ENCODE data around the gene SNAP25. TPM values are rescaled to one million over a fixed set of nuclear protein-coding genes. Genes with fewer than 3 reads are reported as not detected.

SNAP25 gene
- total RNA-seq, 2 donors from 2014 or later = 2.1 to 10.0 TPM

DNA sequence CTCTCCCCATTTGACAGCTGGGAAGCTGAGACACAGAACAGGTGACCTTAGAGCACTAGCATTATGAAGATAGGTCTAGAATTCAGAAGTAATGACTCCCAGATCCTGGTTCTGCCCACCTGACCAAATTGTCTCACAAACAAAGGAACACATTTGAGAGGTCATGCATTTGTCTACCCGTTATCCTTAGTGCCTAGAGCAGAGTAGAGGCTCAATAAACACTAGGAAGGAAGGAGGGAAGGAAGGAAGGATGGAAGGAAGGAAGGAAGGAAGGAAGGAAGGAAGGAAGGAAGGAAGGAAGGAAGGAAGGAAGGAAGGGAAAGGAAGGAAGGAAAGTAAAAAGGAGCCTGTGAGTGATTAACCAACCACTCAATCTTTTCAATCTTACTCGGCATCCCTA, 63.3 kb downstream of the SNAP25 start:
- intact Hi-C loops (cut with DNase I) = no loop called here

DNA sequence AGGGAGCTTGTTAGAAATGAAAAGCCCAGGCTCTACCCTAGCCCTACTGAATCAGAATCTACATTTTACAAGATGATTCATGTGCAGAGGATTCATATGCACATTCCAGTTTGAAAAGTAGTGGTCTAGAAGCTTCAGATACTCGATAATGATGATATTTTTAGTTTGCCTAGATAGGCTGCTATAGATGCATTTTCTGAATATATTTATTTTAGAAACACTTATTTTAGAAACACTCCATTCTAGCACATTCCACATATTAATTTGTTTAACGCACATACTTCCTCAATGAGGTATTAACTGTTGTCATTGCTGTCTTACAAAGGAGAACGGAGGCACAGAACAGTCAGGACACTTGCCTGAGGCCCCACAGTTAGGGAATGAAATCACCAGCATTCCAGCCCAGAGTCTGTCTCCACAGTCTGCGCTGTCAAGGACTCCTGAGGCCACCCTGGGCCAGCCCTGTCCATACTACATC, 64.4 kb downstream of the SNAP25 start:
- Histone ChIP-seq H3K27me3 (replicated peaks; ENCODE audit: insufficient read depth) (no peaks in the 10 kb centered on the region), H3K4me3 (no peak overlapping the region), H3K4me1 (replicated peaks) (no peaks in the 10 kb centered on the region), H3K9me3 (no peaks in the 10 kb centered on the region), H3K36me3 (no peaks in the 10 kb centered on the region), H3K27ac (no peak overlapping the region)
- intact Hi-C loops (cut with DNase I) = no loop called here
- DNase-seq (ENCODE audit: low spot score) = no peak
- TF ChIP-seq POLR2AphosphoS5 (IDR thresholded peaks at IDR 0.05) (no peak), POLR2A (IDR thresholded peaks at IDR 0.05) (no peak), CTCF (IDR thresholded peaks at IDR 0.05) (no peak)
- 88% methylated on average over 4 of the region's 4 CpGs for WGBS

More for the DNA sequence above, 63.3 kb downstream of the SNAP25 start:
- H3K9me3 ChIP-seq = no peaks in the 10 kb centered on the region
- TF ChIP-seq POLR2AphosphoS5 (IDR thresholded peaks at IDR 0.05) (no peak), POLR2A (IDR thresholded peaks at IDR 0.05) (no peak), CTCF (IDR thresholded peaks at IDR 0.05) (no peak)
- no peaks in the 10 kb centered on the region for H3K4me1 ChIP-seq (replicated peaks)
- H3K27me3 ChIP-seq (replicated peaks; ENCODE audit: insufficient read depth) = no peaks in the 10 kb centered on the region
- H3K36me3 ChIP-seq = no peaks in the 10 kb centered on the region
- H3K4me3 ChIP-seq = no peak overlapping the region
- WGBS = 88% methylated on average over 2 of the region's 2 CpGs
- DNase-seq (ENCODE audit: low spot score) = no peak
- H3K27ac ChIP-seq = no peak overlapping the region

DNA sequence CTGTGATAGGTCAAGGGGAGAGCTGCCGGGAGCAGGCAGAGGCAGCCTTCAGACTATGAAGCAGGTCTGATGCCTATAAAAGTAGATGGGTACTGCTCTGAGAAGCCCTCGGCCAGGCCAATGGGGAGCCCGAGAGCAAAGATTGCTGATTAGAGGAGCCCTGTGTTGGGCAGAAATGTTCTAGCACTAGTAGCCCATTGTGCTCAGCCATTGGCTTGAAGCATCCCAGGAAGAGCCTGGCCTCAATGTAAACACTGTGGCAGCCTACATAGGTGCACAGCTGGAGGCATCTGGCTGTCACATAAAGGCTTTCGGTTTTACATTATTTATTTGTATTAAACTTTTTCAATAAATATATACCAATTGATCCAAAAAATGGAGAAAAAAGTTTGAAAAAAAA, 67.7 kb downstream of the SNAP25 start:
- no peaks in the 10 kb centered on the region for H3K9me3 ChIP-seq
- H3K27me3 ChIP-seq (replicated peaks; ENCODE audit: insufficient read depth) = no peaks in the 10 kb centered on the region
- TF ChIP-seq POLR2AphosphoS5 (IDR thresholded peaks at IDR 0.05) (no peak), POLR2A (IDR thresholded peaks at IDR 0.05) (no peak), CTCF (IDR thresholded peaks at IDR 0.05) (no peak)
- 88% methylated on average over 4 of the region's 4 CpGs for WGBS
- H3K27ac ChIP-seq = no peak overlapping the region
- H3K36me3 ChIP-seq = no peaks in the 10 kb centered on the region
- H3K4me1 ChIP-seq (replicated peaks) = no peaks in the 10 kb centered on the region
- intact Hi-C loops (cut with DNase I) = no loop called here
- DNase-seq (ENCODE audit: low spot score) = no peak
- no peak overlapping the region for H3K4me3 ChIP-seq

DNA sequence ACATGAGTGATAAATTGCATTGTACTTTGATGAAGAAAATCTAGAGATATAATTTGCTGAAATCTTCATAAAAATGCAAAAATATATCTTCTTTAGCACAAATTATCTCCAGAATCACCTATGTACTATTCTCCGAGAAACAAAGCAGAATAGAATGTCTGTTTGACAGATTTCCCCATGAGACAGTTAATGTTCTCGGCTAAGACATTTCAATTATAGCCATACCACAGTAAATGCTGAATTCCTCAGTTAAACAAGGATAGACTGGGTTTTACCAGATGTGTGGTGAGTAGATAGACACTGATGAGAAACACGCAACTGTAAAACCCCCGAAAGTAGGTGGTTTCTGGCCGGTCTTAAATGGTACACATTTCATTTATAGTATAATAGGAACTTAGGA, 69.8 kb downstream of the SNAP25 start:
- no peaks in the 10 kb centered on the region for H3K36me3 ChIP-seq
- intact Hi-C loops (cut with DNase I) = no loop called here
- TF ChIP-seq POLR2AphosphoS5 (IDR thresholded peaks at IDR 0.05) (no peak), CTCF (IDR thresholded peaks at IDR 0.05) (no peak), POLR2A (IDR thresholded peaks at IDR 0.05) (no peak)
- 90% methylated on average over 5 of the region's 5 CpGs for WGBS
- H3K4me1 ChIP-seq (replicated peaks) = no peaks in the 10 kb centered on the region
- no peak for DNase-seq (ENCODE audit: low spot score)
- H3K9me3 ChIP-seq = no peaks in the 10 kb centered on the region
- no peak overlapping the region for H3K27ac ChIP-seq
- H3K27me3 ChIP-seq (replicated peaks; ENCODE audit: insufficient read depth) = no peaks in the 10 kb centered on the region
- H3K4me3 ChIP-seq = no peak overlapping the region

DNA sequence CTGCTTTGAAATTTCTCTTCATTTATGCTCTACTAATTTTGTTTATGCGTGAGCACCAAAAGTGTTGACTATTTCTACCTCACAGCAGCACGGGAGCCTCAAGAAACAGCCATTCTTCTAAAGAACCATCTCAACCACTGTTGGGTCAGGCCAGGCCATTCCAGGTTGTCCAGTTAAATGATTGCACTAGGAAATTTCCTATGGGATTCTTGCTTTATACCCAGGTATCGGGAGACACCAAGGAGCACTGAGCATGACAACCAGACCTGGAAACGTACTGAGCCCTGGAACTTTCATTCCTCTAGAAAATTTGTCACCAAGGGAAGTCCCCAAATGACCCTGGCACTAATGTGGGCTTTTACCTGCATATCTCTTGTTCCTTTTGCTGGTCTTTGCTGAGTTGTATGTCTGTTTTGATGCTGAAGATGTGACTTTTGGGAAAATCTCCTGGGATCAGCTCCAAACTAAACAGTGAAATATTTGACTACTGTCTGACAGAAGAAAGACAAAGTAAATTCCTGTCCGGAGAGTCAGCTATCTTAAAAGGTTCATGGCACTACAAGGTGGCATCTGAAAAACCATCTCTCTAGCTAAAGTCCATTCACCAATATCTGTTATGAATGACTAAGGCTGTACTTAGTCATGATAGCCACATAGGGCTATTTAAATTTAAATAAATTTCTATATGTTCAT, 70.5 kb downstream of the SNAP25 start:
- Histone ChIP-seq H3K27me3 (replicated peaks; ENCODE audit: insufficient read depth) (no peaks in the 10 kb centered on the region), H3K27ac (no peak overlapping the region), H3K9me3 (no peaks in the 10 kb centered on the region), H3K4me3 (no peak overlapping the region), H3K4me1 (replicated peaks) (no peaks in the 10 kb centered on the region), H3K36me3 (no peaks in the 10 kb centered on the region)
- intact Hi-C loops (cut with DNase I) = no loop called here
- no peak for DNase-seq (ENCODE audit: low spot score)
- 89% methylated on average over 5 of the region's 5 CpGs for WGBS
- TF ChIP-seq POLR2A (IDR thresholded peaks at IDR 0.05) (no peak), POLR2AphosphoS5 (IDR thresholded peaks at IDR 0.05) (no peak), CTCF (IDR thresholded peaks at IDR 0.05) (no peak)
